Measurements from ENCODE around the gene SH2D4B. TPM values are rescaled to one million over a fixed set of nuclear protein-coding genes. Genes with fewer than 3 reads are reported as not detected.

SH2D4B gene
- total RNA-seq, 2 experiments from 2014 or later = 0.16 to 0.31 TPM

GRCh38 chr10:80686734-80687475, 149.2 kb downstream of the SH2D4B start:
- H3K36me3 Mint-ChIP-seq (ENCODE audit: low read depth) = no peaks in the 10 kb centered on the region
- peaks cover 23% of the 10 kb centered on the region for H3K27me3 Mint-ChIP-seq
- H3K27ac Mint-ChIP-seq = no peak overlapping the region
- TF ChIP-seq, protein P1, sequence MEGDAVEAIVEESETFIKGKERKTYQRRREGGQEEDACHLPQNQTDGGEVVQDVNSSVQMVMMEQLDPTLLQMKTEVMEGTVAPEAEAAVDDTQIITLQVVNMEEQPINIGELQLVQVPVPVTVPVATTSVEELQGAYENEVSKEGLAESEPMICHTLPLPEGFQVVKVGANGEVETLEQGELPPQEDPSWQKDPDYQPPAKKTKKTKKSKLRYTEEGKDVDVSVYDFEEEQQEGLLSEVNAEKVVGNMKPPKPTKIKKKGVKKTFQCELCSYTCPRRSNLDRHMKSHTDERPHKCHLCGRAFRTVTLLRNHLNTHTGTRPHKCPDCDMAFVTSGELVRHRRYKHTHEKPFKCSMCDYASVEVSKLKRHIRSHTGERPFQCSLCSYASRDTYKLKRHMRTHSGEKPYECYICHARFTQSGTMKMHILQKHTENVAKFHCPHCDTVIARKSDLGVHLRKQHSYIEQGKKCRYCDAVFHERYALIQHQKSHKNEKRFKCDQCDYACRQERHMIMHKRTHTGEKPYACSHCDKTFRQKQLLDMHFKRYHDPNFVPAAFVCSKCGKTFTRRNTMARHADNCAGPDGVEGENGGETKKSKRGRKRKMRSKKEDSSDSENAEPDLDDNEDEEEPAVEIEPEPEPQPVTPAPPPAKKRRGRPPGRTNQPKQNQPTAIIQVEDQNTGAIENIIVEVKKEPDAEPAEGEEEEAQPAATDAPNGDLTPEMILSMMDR (IDR thresholded peaks at IDR 0.05) = no peak
- ATAC-seq (ENCODE audit: poor library complexity) = no peak
- POLR2A ChIA-PET = no interaction called here
- no peaks in the 10 kb centered on the region for H3K36me3 ChIP-seq (ENCODE audit: insufficient read depth, low read length)
- no peaks in the 10 kb centered on the region for H3K9me3 ChIP-seq (ENCODE audit: control insufficient read depth in 1 of 2, insufficient read depth in 1 of 2, low read length in 2 of 2)
- no peaks in the 10 kb centered on the region for H3K4me1 ChIP-seq (ENCODE audit: insufficient read depth, low read length)
- no peak overlapping the region for H3K27ac ChIP-seq (ENCODE audit: low read depth in 1 of 2, low read length in 2 of 2)
- CTCF ChIA-PET = no interaction called here
- H3K4me3 Mint-ChIP-seq = no peak overlapping the region
- H3K27me3 ChIP-seq (ENCODE audit: control insufficient read depth in 1 of 2, insufficient read depth in 2 of 2, low read length in 2 of 2) = no peaks in the 10 kb centered on the region
- H3K4me3 ChIP-seq (ENCODE audit: low read length) = no peak overlapping the region
- no peaks in the 10 kb centered on the region for H3K4me1 Mint-ChIP-seq (ENCODE audit: low read depth)
- no peaks in the 10 kb centered on the region for H3K9me3 Mint-ChIP-seq
- no peak for DNase-seq
- intact Hi-C loops (cut with DNase I, micrococcal nuclease) = no loop called here

- H3K4me3 Mint-ChIP-seq = no peak overlapping the region
- no peaks in the 10 kb centered on the region for H3K9me3 Mint-ChIP-seq
- H3K36me3 Mint-ChIP-seq (ENCODE audit: low read depth) = no peaks in the 10 kb centered on the region
- TF ChIP-seq, protein P1 (IDR thresholded peaks at IDR 0.05) = no peak
- intact Hi-C loops (cut with DNase I, micrococcal nuclease) = no loop called here
- Histone ChIP-seq H3K4me1 (ENCODE audit: insufficient read depth, low read length) (no peaks in the 10 kb centered on the region), H3K4me3 (ENCODE audit: low read length) (no peak overlapping the region), H3K9me3 (ENCODE audit: control insufficient read depth in 1 of 2, insufficient read depth in 1 of 2, low read length in 2 of 2) (no peaks in the 10 kb centered on the region), H3K36me3 (ENCODE audit: insufficient read depth, low read length) (no peaks in the 10 kb centered on the region), H3K27ac (ENCODE audit: low read depth in 1 of 2, low read length in 2 of 2) (no peak overlapping the region), H3K27me3 (ENCODE audit: control insufficient read depth in 1 of 2, insufficient read depth in 2 of 2, low read length in 2 of 2) (no peaks in the 10 kb centered on the region)
- ATAC-seq (ENCODE audit: poor library complexity) (no peak), DNase-seq (no peak)
- CTCF ChIA-PET = interaction anchor here (1.2 kb wide), 1 partner anchor 12 kb away, joined by 3 read pairs; no protein-coding TSS in a partner anchor
- H3K4me1 Mint-ChIP-seq (ENCODE audit: low read depth) = no peaks in the 10 kb centered on the region
- H3K27ac Mint-ChIP-seq = no peak overlapping the region
- POLR2A ChIA-PET = no interaction called here
- peaks cover 23% of the 10 kb centered on the region for H3K27me3 Mint-ChIP-seq
Measured at GRCh38 chr10:80687476-80687789, 149.7 kb downstream of the SH2D4B start.

DNA sequence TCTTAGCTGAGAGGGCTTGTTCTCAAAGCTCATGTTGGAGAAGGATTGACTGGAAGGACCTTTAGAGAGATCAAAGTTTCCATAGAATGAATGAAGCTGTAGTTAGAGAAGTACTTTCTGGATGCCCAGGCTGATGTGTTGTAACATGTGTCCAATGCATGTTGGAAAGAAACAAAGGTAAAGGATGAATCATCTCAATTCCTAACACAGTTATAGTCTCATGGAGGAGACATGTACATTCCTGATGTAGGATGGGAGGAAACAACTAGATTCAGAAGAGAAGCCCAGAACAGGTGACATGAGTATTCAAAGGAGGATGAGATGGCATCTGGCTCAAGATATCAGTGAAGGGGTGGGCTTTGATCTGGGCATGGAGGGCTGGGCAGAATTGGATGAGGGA, 152.7 kb downstream of the SH2D4B start:
- TF ChIP-seq, protein P1 (IDR thresholded peaks at IDR 0.05) = no peak
- Mint-ChIP-seq H3K4me1 (ENCODE audit: low read depth) (no peaks in the 10 kb centered on the region), H3K36me3 (ENCODE audit: low read depth) (no peaks in the 10 kb centered on the region), H3K27ac (no peak overlapping the region), H3K9me3 (no peaks in the 10 kb centered on the region), H3K4me3 (no peak overlapping the region), H3K27me3 (peaks cover 23% of the 10 kb centered on the region)
- no peak overlapping the region for H3K4me3 ChIP-seq (ENCODE audit: low read length)
- CTCF ChIA-PET = no interaction called here
- DNase-seq = no peak
- H3K9me3 ChIP-seq (ENCODE audit: control insufficient read depth in 1 of 2, insufficient read depth in 1 of 2, low read length in 2 of 2) = no peaks in the 10 kb centered on the region
- no peak for ATAC-seq (ENCODE audit: poor library complexity)
- H3K27ac ChIP-seq (ENCODE audit: low read depth in 1 of 2, low read length in 2 of 2) = no peak overlapping the region
- no peaks in the 10 kb centered on the region for H3K27me3 ChIP-seq (ENCODE audit: control insufficient read depth in 1 of 2, insufficient read depth in 2 of 2, low read length in 2 of 2)
- POLR2A ChIA-PET = no interaction called here
- no peaks in the 10 kb centered on the region for H3K36me3 ChIP-seq (ENCODE audit: insufficient read depth, low read length)
- H3K4me1 ChIP-seq (ENCODE audit: insufficient read depth, low read length) = no peaks in the 10 kb centered on the region
- intact Hi-C loops (cut with DNase I, micrococcal nuclease) = loop anchor here (5.0 to 10.0 kb wide), 3 partner anchors 306 to 1134 kb away; no protein-coding TSS in a partner anchor
